Activated CD4-positive, alpha-beta T cell treated with anti-CD3 and anti-CD28 coated beads, Interleukin-2, amount 10 ng/mL, durations not matched to agents 24 days and 14 days (primary cell): Measurements from ENCODE around the gene RAD9A. TPM values are rescaled to one million over a fixed set of nuclear protein-coding genes. Genes with fewer than 3 reads are reported as not detected.
A peak's percentile ranks its signal among the peaks of the same experiment; 100 is the strongest.

Experiments used
- DNase-seq: peaks from one replicate; pipeline ENCODE4 v3.0.0; 2022
- H3K27ac Mint-ChIP-seq: one replicate; pipeline ENCODE4 v1.8.0; 2022; ENCODE audit warnings: mild to moderate bottlenecking, mixed read lengths
- H3K27me3 Mint-ChIP-seq: one replicate; pipeline ENCODE4 v1.8.0; 2022; ENCODE audit warnings: mixed read lengths
- H3K36me3 Mint-ChIP-seq: one replicate; pipeline ENCODE4 v1.8.0; 2022; ENCODE audit warnings: low read depth, mild to moderate bottlenecking, mixed read lengths
- H3K4me1 Mint-ChIP-seq: one replicate; pipeline ENCODE4 v1.8.0; 2021; ENCODE audit warnings: mixed read lengths
- H3K4me3 Mint-ChIP-seq: one replicate; pipeline ENCODE4 v1.8.0; 2022; ENCODE audit warnings: mild to moderate bottlenecking, moderate library complexity, mixed read lengths
- H3K9me3 Mint-ChIP-seq: one replicate; pipeline ENCODE4 v1.8.0; 2021; ENCODE audit warnings: mixed read lengths
- intact Hi-C: fragments of 100-400 bp; cut with micrococcal nuclease; formaldehyde crosslinking; loops from one replicate; pipeline ENCODE4 v1.15.1; 2023
- total RNA-seq: library from RNA; stranded (reverse); gene quantifications from 2 replicates; pipeline ENCODE4 v1.2.3, GENCODE V29; 2022

RAD9A gene
- total RNA-seq, 1 donor from 2014 or later = 31.6 TPM

DNA sequence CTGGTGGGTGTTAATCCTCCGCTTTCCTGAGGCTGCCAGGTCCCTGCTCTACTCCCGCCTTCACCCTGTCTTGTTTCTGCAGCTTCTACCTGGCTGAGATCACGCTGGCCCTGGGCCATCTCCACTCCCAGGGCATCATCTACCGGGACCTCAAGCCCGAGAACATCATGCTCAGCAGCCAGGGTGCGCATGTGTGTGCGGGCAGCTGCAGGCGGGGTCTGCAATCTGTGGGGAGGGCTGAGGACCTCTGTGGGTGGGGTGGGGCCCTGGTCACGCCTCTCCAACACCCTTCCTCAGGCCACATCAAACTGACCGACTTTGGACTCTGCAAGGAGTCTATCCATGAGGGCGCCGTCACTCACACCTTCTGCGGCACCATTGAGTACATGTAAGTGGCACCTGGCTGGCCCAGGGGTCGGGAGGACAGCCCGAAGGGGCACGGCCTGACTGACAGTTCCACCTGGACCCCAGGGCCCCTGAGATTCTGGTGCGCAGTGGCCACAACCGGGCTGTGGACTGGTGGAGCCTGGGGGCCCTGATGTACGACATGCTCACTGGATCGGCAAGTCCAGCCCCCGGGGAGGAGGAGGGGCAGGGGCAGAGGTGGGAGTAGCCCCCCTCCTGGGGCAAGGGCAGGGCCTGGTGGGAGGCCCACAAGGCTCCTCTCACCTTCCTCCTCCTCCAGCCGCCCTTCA is 41.0 kb downstream of the RAD9A start:
- Mint-ChIP-seq H3K27ac (peak overlapping the region; percentile 58), H3K27me3 (no peaks in the 10 kb centered on the region), H3K4me1 (peaks cover 25% of the 10 kb centered on the region), H3K36me3 (peaks cover 46% of the 10 kb centered on the region), H3K9me3 (no peaks in the 10 kb centered on the region), H3K4me3 (no peak overlapping the region)
- intact Hi-C loops = no loop called here
- no peak for DNase-seq

DNA sequence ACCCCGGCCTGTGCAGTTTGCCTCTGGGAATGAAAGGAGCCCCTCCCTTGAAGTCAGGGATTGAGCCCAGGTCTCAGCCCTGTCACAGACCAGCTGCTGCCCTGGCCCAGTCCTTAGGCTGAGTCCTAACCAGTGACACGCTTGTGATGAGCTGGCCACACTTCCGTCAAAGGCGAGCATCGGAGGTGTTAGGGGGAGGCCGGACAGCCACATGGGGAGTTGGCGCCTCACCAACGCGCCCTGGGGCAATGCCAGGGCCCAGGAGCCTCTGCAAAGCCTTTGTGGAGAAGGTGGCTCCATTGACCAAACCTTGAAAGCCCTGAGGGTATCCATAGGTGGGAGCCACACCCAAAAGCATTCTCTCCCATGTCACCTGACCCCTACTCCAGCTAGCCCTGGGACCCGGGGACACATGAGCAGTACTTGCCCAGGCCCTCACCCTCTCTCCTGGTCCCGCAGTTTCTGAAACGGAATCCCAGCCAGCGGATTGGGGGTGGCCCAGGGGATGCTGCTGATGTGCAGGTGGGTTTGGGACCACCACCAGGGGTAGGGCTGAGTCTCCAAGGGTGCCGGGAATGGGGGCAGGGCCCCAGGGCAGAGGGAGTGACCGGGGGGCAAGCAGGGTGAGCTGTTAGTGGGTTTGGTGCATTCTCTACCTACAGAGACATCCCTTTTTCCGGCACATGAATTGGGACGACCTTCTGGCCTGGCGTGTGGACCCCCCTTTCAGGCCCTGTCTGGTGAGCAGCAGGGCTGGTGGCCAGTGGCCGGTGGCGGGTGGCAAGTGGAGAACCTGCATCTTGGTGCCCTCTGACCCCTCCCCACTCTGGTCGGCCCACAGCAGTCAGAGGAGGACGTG is 42.0 kb downstream of the RAD9A start:
- H3K4me1 Mint-ChIP-seq = peaks cover 26% of the 10 kb centered on the region
- no peaks in the 10 kb centered on the region for H3K27me3 Mint-ChIP-seq
- H3K36me3 Mint-ChIP-seq = peaks cover 51% of the 10 kb centered on the region
- peak overlapping the region; percentile 58 for H3K27ac Mint-ChIP-seq
- H3K4me3 Mint-ChIP-seq = peak overlapping the region; percentile 41
- H3K9me3 Mint-ChIP-seq = no peaks in the 10 kb centered on the region
- no peak for DNase-seq
- intact Hi-C loops = no loop called here

DNA sequence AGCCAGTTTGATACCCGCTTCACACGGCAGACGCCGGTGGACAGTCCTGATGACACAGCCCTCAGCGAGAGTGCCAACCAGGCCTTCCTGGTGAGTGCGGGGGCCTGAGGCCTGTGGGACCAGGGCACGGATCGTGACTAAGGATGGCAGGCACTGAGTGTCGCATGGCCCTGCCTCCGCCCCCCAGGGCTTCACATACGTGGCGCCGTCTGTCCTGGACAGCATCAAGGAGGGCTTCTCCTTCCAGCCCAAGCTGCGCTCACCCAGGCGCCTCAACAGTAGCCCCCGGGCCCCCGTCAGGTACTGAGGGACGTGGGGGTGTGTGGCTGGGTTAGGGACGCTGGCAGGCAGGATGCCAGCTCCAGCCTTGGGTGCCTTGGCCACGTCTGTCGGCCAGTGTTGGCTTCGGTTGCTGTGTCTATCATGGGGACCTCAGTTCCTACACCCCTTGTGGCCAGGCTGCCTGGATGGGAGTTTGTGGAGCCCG is 42.7 kb downstream of the RAD9A start:
- Mint-ChIP-seq H3K4me1 (peaks cover 31% of the 10 kb centered on the region), H3K27me3 (no peaks in the 10 kb centered on the region), H3K27ac (no peak overlapping the region), H3K36me3 (peaks cover 57% of the 10 kb centered on the region), H3K4me3 (peak overlapping the region; percentile 41), H3K9me3 (no peaks in the 10 kb centered on the region)
- DNase-seq = no peak
- intact Hi-C loops = no loop called here

DNA sequence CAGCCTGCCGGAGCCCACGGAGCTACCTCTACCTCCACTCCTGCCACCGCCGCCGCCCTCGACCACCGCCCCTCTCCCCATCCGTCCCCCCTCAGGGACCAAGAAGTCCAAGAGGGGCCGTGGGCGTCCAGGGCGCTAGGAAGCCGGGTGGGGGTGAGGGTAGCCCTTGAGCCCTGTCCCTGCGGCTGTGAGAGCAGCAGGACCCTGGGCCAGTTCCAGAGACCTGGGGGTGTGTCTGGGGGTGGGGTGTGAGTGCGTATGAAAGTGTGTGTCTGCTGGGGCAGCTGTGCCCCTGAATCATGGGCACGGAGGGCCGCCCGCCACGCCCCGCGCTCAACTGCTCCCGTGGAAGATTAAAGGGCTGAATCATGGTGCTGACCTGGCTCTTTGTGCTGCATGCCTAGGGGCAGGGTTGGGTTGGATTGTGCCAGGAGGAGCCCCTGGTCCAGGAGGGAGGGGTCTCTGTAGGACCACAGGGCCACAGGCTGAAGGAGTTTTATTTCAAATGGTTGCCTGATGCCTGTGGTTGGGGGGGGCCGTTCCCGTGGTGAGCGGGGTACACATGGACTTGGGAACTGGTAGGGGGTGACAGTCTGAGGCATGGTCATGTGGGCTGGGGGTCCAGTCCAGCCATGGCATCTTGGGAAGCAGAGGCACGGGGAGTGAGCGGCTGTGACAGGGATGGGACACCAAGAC is 43.4 kb downstream of the RAD9A start:
- Mint-ChIP-seq H3K27ac (peak overlapping the region; percentile 86), H3K4me1 (peaks cover 36% of the 10 kb centered on the region), H3K4me3 (peak overlapping the region; percentile 99), H3K36me3 (peaks cover 59% of the 10 kb centered on the region), H3K9me3 (no peaks in the 10 kb centered on the region), H3K27me3 (no peaks in the 10 kb centered on the region)
- intact Hi-C loops = no loop called here
- DNase-seq = no peak

DNA sequence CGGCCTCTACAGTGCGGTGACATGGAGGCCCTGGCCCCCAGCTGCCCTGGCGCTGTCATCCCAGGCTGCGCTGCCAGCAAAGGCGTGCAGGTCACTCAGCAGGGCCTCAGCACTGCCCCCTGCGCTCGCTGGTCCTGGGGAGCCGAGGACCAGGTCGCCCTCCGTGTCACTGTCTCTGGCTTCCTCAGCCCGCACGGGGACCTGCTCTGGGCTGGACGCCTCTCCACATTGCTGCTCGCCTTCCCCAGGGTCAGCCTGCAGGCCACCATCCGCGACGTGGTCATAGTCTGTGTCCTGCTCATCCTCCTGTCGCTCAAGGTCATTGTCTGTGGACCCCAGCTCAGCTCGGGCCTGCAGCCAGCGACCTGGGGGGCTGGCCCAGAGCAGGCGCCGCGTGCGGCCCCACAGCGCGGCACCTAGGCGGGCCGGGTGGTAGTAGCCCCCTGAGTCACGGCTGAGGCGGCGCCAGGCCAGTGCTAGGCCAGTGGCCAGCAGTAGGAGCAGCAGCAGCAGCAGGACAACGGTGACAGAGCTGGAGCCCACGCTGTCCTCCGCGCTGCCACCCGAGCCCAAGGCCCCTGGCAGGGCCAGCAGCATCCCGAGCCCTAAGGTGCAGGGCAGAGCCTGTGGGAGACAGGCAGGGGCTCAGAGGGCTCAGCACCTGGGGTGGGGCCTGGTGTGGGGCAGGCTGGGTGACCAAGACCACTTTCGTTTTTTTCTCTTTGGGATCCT is 44.1 kb downstream of the RAD9A start:
- Mint-ChIP-seq H3K9me3 (no peaks in the 10 kb centered on the region), H3K27me3 (no peaks in the 10 kb centered on the region), H3K4me3 (peak overlapping the region; percentile 99), H3K27ac (peak overlapping the region; percentile 86), H3K4me1 (peaks cover 42% of the 10 kb centered on the region), H3K36me3 (peaks cover 54% of the 10 kb centered on the region)
- intact Hi-C loops = loop anchor here (1.0 to 2.0 kb wide), 4 partner anchors 8 to 51 kb away; partner anchors contain the start of genes RPS6KB2 and TMEM134
- DNase-seq = no peak

DNA sequence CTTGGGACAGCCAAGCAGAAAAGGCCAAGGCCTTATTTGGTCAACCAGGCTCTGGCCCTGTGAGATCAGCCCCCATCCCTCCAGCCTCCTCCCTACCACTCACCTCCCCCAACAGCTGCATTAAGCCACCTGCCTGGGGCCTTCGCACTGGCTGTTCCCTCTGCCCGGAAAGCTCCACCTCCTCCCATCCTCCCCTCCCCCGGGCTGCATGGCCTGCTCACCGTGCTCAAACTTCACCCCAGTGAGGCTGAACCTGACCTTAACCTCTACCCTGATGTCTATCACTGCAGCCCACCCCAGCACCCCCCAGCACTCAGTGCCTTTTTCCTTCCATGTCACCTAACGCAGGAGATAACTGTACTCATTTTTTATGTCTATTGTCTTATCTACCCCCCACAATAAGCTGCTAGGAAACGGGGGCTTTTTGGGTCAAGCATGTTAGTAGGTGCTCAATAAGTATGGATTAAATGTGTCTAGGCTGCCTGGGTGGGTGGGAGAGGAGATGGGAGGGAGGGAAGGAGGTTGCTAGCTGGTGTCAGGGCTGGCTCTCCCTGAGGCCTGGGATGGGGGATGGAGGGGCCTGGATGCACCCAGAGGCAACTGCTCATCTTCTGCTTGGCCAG is 44.8 kb downstream of the RAD9A start:
- Mint-ChIP-seq H3K4me3 (peak overlapping the region; percentile 99), H3K4me1 (peaks cover 44% of the 10 kb centered on the region), H3K36me3 (peaks cover 54% of the 10 kb centered on the region), H3K9me3 (no peaks in the 10 kb centered on the region), H3K27ac (peak overlapping the region; percentile 82), H3K27me3 (no peaks in the 10 kb centered on the region)
- intact Hi-C loops = loop anchor here (1.0 to 2.0 kb wide), 5 partner anchors 8 to 70 kb away; partner anchors contain the start of genes RPS6KB2 and TMEM134
- DNase-seq = peak; percentile 90

DNA sequence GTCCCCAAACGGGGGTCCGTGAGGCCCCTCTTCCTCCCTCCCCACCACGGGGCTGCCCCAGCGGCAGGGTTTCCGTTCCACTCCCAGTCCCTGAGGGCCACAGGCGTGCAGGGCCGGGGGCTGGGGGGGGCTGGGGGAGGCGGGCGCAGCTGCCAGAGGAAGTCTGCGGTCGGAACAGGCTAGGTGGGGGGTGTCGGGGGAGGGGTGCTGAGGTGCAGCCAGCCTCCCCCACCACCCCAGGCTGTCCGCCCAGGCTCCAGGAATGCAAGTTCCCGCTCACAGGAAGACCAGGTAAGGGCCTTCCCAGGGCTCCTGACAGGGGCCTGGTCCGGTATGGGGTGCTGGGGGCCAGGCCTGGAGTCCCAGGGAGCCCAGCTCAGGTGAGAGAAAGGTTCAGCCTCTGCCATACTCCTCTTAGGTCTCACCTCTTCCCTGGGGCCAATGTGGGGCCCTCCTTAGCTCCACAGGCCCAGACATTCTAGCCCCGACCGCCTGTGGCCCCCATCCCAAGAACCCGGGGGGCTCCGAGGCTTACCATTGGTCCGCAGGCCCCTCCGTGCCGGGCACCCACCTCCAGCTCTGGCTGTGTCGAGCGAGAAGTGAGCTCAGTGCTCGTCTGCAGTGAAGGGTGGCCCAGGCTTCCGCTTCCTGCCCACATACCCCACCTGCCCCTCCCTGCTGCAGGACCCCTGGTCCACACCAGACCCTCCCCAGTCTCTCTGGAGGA is 45.5 kb downstream of the RAD9A start, which contains the start of gene PTPRCAP:
Gene PTPRCAP, minus strand, starts transcription at position 601 of the 727 bp plus-strand sequence. Its CDS starts 63 bp downstream, at position 538.
- Mint-ChIP-seq H3K27ac (peak within 1 kb of the TSS; percentile 98), H3K4me3 (peak within 1 kb of the TSS; percentile 99), H3K36me3 (peaks cover 47% of the 10 kb centered on the region), H3K4me1 (peaks cover 42% of the 10 kb centered on the region), H3K9me3 (no peaks in the 10 kb centered on the region), H3K27me3 (no peaks in the 10 kb centered on the region)
- intact Hi-C loops = loop anchor here (1.0 to 2.0 kb wide), 3 partner anchors 28 to 69 kb away; no protein-coding TSS in a partner anchor
- DNase-seq = peak; percentile 92

DNA sequence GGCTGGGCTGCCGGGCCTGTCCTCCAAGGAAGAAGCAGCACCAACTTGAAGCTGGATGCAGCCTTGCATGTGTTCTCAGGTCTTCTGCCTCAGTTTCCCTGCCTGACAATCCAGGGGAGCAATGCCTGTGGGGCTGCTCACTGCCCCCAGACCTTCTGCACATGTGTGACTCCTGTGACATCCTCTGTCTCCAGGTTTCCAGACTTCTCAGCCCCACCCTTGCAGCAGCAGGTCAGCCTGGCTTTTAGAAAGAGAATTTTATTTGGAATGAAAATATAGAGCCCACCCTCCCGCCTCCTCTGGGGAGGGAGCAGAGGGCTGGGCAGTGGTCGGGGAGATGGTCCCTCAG is 46.0 kb downstream of the RAD9A start:
- peaks cover 43% of the 10 kb centered on the region for H3K36me3 Mint-ChIP-seq
- intact Hi-C loops = loop anchor here (1.0 to 2.0 kb wide), 3 partner anchors 29 to 69 kb away; no protein-coding TSS in a partner anchor
- H3K9me3 Mint-ChIP-seq = no peaks in the 10 kb centered on the region
- no peaks in the 10 kb centered on the region for H3K27me3 Mint-ChIP-seq
- peak overlapping the region; percentile 98 for H3K27ac Mint-ChIP-seq
- DNase-seq = no peak
- H3K4me1 Mint-ChIP-seq = peaks cover 43% of the 10 kb centered on the region
- peak overlapping the region; percentile 99 for H3K4me3 Mint-ChIP-seq

DNA sequence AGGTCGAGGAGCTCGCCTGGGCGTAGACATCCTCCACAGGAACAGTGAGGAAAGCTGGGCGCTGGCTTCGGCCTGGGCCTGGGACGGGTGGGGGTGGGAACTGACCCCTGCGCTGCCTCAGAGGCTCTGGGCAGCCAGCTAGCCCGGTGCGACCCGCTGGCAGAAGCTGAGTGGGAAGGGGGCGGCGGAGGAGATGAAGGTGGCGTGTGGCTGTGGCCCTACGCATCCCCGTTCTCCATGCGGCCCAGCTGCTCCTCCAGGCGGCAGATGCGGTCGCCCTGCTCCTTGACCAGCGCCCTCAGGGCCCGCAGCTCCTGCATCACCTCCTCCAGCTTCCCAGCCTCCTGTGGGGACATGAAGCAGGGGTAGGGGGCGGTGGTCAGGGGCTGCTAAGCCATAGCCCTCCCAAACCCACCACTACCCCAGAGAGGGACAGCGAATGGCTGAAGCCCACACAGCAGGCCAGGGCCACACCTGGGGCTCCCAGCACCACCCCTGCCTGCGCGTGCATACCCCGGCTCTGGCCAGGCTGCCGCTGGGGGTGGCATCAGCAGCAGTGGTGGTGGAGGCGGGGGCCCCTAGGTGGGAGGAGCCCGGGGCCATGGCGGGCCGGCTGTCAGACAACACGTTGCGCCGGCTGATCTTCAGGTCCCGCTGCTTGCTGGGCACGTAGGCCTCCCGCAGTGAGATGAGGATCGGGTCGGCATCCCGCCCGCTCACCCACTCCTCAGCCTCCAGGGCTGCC is 46.5 kb downstream of the RAD9A start:
- DNase-seq = peak; percentile 93
- intact Hi-C loops = no loop called here
- H3K4me1 Mint-ChIP-seq = peaks cover 42% of the 10 kb centered on the region
- H3K36me3 Mint-ChIP-seq = peaks cover 43% of the 10 kb centered on the region
- H3K9me3 Mint-ChIP-seq = no peaks in the 10 kb centered on the region
- H3K27ac Mint-ChIP-seq = peak overlapping the region; percentile 98
- peak overlapping the region; percentile 99 for H3K4me3 Mint-ChIP-seq
- H3K27me3 Mint-ChIP-seq = no peaks in the 10 kb centered on the region

DNA sequence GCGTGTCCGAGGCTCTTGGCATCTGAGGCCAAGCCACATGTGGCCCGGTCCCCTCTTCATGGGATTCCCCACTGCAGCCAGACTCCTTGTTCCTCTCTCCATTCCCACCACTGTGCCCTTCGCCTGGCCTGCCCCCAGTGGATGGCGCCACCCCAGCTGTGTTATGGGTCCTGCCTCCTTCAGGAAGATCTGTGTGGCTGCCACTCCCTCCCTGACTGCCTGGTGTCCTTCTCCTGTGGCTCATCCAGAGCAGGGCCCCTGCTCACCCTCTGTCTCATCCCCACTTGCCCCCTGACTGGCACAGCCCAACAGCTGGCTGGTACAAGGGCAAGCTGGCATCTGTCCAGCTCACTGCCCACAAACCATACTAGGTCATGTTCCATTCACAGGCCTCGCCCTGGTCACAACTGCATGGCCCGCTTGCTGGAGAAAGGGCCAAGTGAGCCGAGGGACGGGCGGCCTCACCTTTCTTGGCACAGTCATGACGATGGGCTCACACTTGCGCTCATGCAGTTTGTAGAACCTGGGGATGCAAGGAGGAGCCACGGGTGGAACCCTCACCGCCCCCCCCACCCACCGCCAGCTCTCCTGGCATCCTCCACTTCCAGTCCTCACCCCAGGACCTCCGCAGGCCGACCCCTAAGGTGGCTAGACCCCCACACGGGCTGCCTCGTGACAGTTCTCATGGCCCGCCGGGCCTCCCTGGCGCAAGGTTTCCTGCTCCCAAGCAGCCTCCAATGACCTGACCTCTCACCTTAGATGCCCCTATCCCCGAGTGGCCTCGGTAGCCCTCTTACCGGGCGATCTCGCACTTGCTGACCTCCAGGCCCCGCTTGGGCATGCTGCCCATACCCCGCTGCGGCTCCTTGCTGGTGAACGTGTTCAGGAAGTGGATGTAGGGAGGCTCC is 47.8 kb downstream of the RAD9A start:
- peaks cover 43% of the 10 kb centered on the region for H3K4me1 Mint-ChIP-seq
- peak overlapping the region; percentile 98 for H3K27ac Mint-ChIP-seq
- peak overlapping the region; percentile 99 for H3K4me3 Mint-ChIP-seq
- intact Hi-C loops = no loop called here
- H3K9me3 Mint-ChIP-seq = no peaks in the 10 kb centered on the region
- H3K36me3 Mint-ChIP-seq = peaks cover 40% of the 10 kb centered on the region
- H3K27me3 Mint-ChIP-seq = no peaks in the 10 kb centered on the region
- peak; percentile 85 for DNase-seq
